H9 (cell line): ENCODE data around the gene OSTC. TPM values are rescaled to one million over a fixed set of nuclear protein-coding genes. Genes with fewer than 3 reads are reported as not detected.

Experiments used
- DNase-seq: peaks from one replicate; pipeline ENCODE4 v3.0.0-alpha.2; 2017
- H2AFZ ChIP-seq: one replicate; pipeline ENCODE4 v1.6.1; 2013; ENCODE audit warnings: mild to moderate bottlenecking, low read length, control low read depth, moderate library complexity
- H2AK5ac ChIP-seq: 2 replicates; pipeline ENCODE4 v1.6.1; 2013; ENCODE audit warnings: low read length, control low read depth, mixed read lengths; ENCODE audit not compliant: insufficient read length
- H2BK120ac ChIP-seq: one replicate; pipeline ENCODE4 v1.6.1; 2013; ENCODE audit warnings: low read depth, mild to moderate bottlenecking, low read length, control low read depth, inconsistent platforms; ENCODE audit not compliant: poor library complexity, severe bottlenecking
- H2BK12ac ChIP-seq: 2 replicates; pipeline ENCODE4 v1.6.1; 2013; ENCODE audit warnings: low read length, control low read depth, mixed read lengths, low read depth; ENCODE audit not compliant: insufficient read length
- H2BK15ac ChIP-seq: 2 replicates; pipeline ENCODE4 v1.6.1; 2013; ENCODE audit warnings: low read depth, low read length, control low read depth
- H2BK20ac ChIP-seq: one replicate; pipeline ENCODE4 v1.6.1; 2013; ENCODE audit warnings: low read depth, mild to moderate bottlenecking, low read length, control low read depth, inconsistent platforms; ENCODE audit not compliant: poor library complexity, severe bottlenecking
- H2BK5ac ChIP-seq: 2 replicates; pipeline ENCODE4 v1.6.1; 2013; ENCODE audit warnings: low read length, control low read depth, mixed read lengths; ENCODE audit not compliant: insufficient read length
- H3K14ac ChIP-seq: 2 replicates; pipeline ENCODE4 v1.6.1; 2013; ENCODE audit warnings: low read length, control low read depth; ENCODE audit not compliant: insufficient read depth
- H3K18ac ChIP-seq: 2 replicates; pipeline ENCODE4 v1.6.1; 2013; ENCODE audit warnings: low read depth, mild to moderate bottlenecking, mixed read lengths, low read length, control low read depth; ENCODE audit not compliant: insufficient read length
- H3K23ac ChIP-seq: 2 replicates; pipeline ENCODE4 v1.6.1; 2013; ENCODE audit warnings: low read length, control low read depth, mixed read lengths, low read depth; ENCODE audit not compliant: insufficient read length
- H3K23me2 ChIP-seq: 2 replicates; pipeline ENCODE4 v1.6.1; 2013; ENCODE audit warnings: low read depth, mild to moderate bottlenecking, mixed read lengths, low read length, control low read depth; ENCODE audit not compliant: insufficient read length, poor library complexity, severe bottlenecking
- H3K27ac ChIP-seq: 2 replicates; pipeline ENCODE4 v1.5.1; 2013; ENCODE audit warnings: low read length, control low read depth, mixed read lengths, low read depth; ENCODE audit not compliant: insufficient read length
- H3K27me3 ChIP-seq: 2 replicates; pipeline ENCODE4 v1.6.1; 2013; ENCODE audit warnings: low read length, control low read depth, inconsistent platforms; ENCODE audit not compliant: insufficient read depth
- H3K4ac ChIP-seq: 2 replicates; pipeline ENCODE4 v1.6.1; 2013; ENCODE audit warnings: low read depth, mild to moderate bottlenecking, control low read depth, inconsistent platforms, low read length, moderate library complexity
- H3K4me1 ChIP-seq: 2 replicates; pipeline ENCODE4 v1.6.1; 2013; ENCODE audit warnings: low read length, control low read depth, inconsistent platforms; ENCODE audit not compliant: insufficient read depth
- H3K4me2 ChIP-seq: 2 replicates; pipeline ENCODE4 v1.6.1; 2013; ENCODE audit warnings: low read length, control low read depth, mixed read lengths; ENCODE audit not compliant: insufficient read length, insufficient read depth
- H3K56ac ChIP-seq: 2 replicates; pipeline ENCODE4 v1.6.1; 2013; ENCODE audit warnings: low read depth, mild to moderate bottlenecking, mixed read lengths, low read length, control low read depth; ENCODE audit not compliant: insufficient read length
- H3K79me1 ChIP-seq: 2 replicates; pipeline ENCODE4 v1.6.1; 2013; ENCODE audit warnings: low read depth, mild to moderate bottlenecking, moderate library complexity, low read length, control low read depth, inconsistent platforms; ENCODE audit not compliant: insufficient read depth, poor library complexity, severe bottlenecking
- H3K79me2 ChIP-seq: 2 replicates; pipeline ENCODE4 v1.6.1; 2013; ENCODE audit warnings: low read length, control low read depth, inconsistent platforms; ENCODE audit not compliant: insufficient read depth
- H3K9ac ChIP-seq: 2 replicates; pipeline ENCODE4 v1.6.1; 2013; ENCODE audit warnings: low read length, control low read depth, mixed read lengths; ENCODE audit not compliant: insufficient read length; ENCODE audit errors: extremely low read depth
- H3K9me3 ChIP-seq: one replicate; pipeline ENCODE4 v1.6.1; 2013; ENCODE audit warnings: low read depth, low read length, inconsistent platforms; ENCODE audit not compliant: control insufficient read depth
- H3T11ph ChIP-seq: one replicate; pipeline ENCODE4 v1.6.1; 2013; ENCODE audit warnings: mild to moderate bottlenecking, low read length, control low read depth, inconsistent platforms
- H4K20me1 ChIP-seq: one replicate; pipeline ENCODE4 v1.6.1; 2013; ENCODE audit not compliant: control insufficient read depth, insufficient read length, insufficient read depth
- H4K5ac ChIP-seq: 2 replicates; pipeline ENCODE4 v1.6.1; 2013; ENCODE audit warnings: low read depth, mild to moderate bottlenecking, mixed read lengths, low read length, control low read depth; ENCODE audit not compliant: insufficient read length
- H4K8ac ChIP-seq: replicated peaks from 2 replicates; pipeline ENCODE4 v1.6.1; 2013; ENCODE audit warnings: low read length, control low read depth, mixed read lengths, low read depth; ENCODE audit not compliant: insufficient read length
- H4K91ac ChIP-seq: 2 replicates; pipeline ENCODE4 v1.6.1; 2013; ENCODE audit warnings: low read depth, mild to moderate bottlenecking, moderate library complexity, mixed read lengths, low read length, control low read depth; ENCODE audit not compliant: insufficient read length
- H3K27ac Mint-ChIP-seq, 3 experiments: 2 replicates in 2 of 3; 3 replicates in 1 of 3; pipeline ENCODE4 v1.8.0; 2020 to 2021; ENCODE audit warnings: mixed read lengths in 3 of 3, mild to moderate bottlenecking in 1 of 3, moderate library complexity in 1 of 3
- H3K27me3 Mint-ChIP-seq: 2 replicates; pipeline ENCODE4 v1.8.0; 2021; ENCODE audit warnings: low read depth, mild to moderate bottlenecking, moderate library complexity, mixed read lengths
- H3K36me3 Mint-ChIP-seq, 3 experiments: 2 replicates in 2 of 3; 3 replicates in 1 of 3; pipeline ENCODE4 v1.8.0; 2020 to 2021; ENCODE audit warnings: low read depth in 3 of 3, mixed read lengths in 3 of 3; ENCODE audit not compliant: insufficient read depth in 1 of 3
- H3K4me1 Mint-ChIP-seq, 2 experiments: 2 replicates each; pipeline ENCODE4 v1.8.0; 2020; ENCODE audit warnings: mixed read lengths in 2 of 2
- H3K4me3 Mint-ChIP-seq, 2 experiments: 2 replicates in 1 of 2; 3 replicates in 1 of 2; pipeline ENCODE4 v1.8.0; 2020 to 2021; ENCODE audit warnings: mild to moderate bottlenecking in 2 of 2, mixed read lengths in 2 of 2, moderate library complexity in 1 of 2
- H3K9me3 Mint-ChIP-seq, 2 experiments: 2 replicates in 1 of 2; 3 replicates in 1 of 2; pipeline ENCODE4 v1.8.0; 2020; ENCODE audit warnings: mild to moderate bottlenecking in 2 of 2, mixed read lengths in 2 of 2, moderate library complexity in 1 of 2
- WGBS: extraction: QIAGEN DNeasy Blood & Tissue Kit; methylation state at CpG from one replicate; pipeline ENCODE4 v1.1.7; 2013; ENCODE audit warnings: missing lambda C conversion rate, low lambda C conversion rate, mixed read lengths; ENCODE audit not compliant: insufficient read length; ENCODE audit errors: extremely low coverage; 5-methylcytosine and 5-hydroxymethylcytosine counted together
- long read RNA-seq: library from polyadenylated mRNA; unstranded; transcript quantifications from one replicate; pipeline ENCODE4 v2.0.0, GENCODE V29; 2020
- total RNA-seq: library from RNA; stranded (reverse); gene quantifications from 2 replicates; pipeline ENCODE4 v1.2.1, GENCODE V29; 2021
- TF ChIP-seq, protein P1 (sequence below): fragments of 200-600 bp; sonication (generic); conservative IDR thresholded peaks from 3 replicates; pipeline ENCODE4 v1.8.0; 2021; ENCODE audit warnings: antibody characterized with exemption, mild to moderate bottlenecking

OSTC gene
- total RNA-seq = 130 and 134 TPM in 2 replicates
- long read RNA-seq, transcript OSTC-201 (4 exons, 1,077 nt) = major isoform, 467 of 475 reads
- long read RNA-seq, partial matches to known transcripts = 1 of 475 reads
- long read RNA-seq, other reads (novel, unspliced or antisense) = 5 of 475 reads

GRCh38 chr4:108650212-108651013, at the start of gene OSTC:
OSTC (plus strand) TSS chr4:108650599; CDS start chr4:108650656, 57 bp downstream.
- Mint-ChIP-seq H3K27ac (peak within 1 kb of the TSS; percentile 59 to 98 (median 98); a peak in 6 of 7 replicates), H3K27me3 (no peaks in the 10 kb centered on the region), H3K4me1 (peaks cover 3 to 10% of the 10 kb centered on the region in 2 experiments; a peak in 3 of 4 replicates), H3K36me3 (peaks cover under 1 to 6% (median 6%) of the 10 kb centered on the region in 3 experiments; a peak in 3 of 7 replicates), H3K9me3 (no peaks in the 10 kb centered on the region), H3K4me3 (peak within 1 kb of the TSS; percentile 93 to 97)
- no peak within 1 kb of the TSS for H2BK15ac ChIP-seq
- no peak within 1 kb of the TSS for H3K56ac ChIP-seq
- no peak within 1 kb of the TSS for H3K27ac ChIP-seq
- H4K8ac ChIP-seq = no peak within 1 kb of the TSS
- no peaks in the 10 kb centered on the region for H3K79me1 ChIP-seq
- H3K18ac ChIP-seq = peak within 1 kb of the TSS; percentile 77
- no CpG with 5 or more reads among the region's 45 CpGs for WGBS
- no peak within 1 kb of the TSS for H4K91ac ChIP-seq
- peaks cover 27% of the 10 kb centered on the region; the same call in 1 of the 2 replicates for H3K79me2 ChIP-seq
- H2BK20ac ChIP-seq = no peak within 1 kb of the TSS
- H3K9ac ChIP-seq = peak within 1 kb of the TSS; percentile 97
- no peak within 1 kb of the TSS for H2BK12ac ChIP-seq
- peak within 1 kb of the TSS; percentile 40 for H2AFZ ChIP-seq
- no peak within 1 kb of the TSS for H2BK120ac ChIP-seq
- peaks cover 5% of the 10 kb centered on the region for H3K23me2 ChIP-seq
- H3K14ac ChIP-seq = peak within 1 kb of the TSS; percentile 95; the same call in 1 of the 2 replicates
- no peaks in the 10 kb centered on the region for H3K9me3 ChIP-seq
- DNase-seq = peak; percentile 92
- no peak within 1 kb of the TSS for H3K4ac ChIP-seq
- no peaks in the 10 kb centered on the region for H3K27me3 ChIP-seq
- no peak within 1 kb of the TSS for H3T11ph ChIP-seq
- no peak within 1 kb of the TSS for H2BK5ac ChIP-seq
- no peak within 1 kb of the TSS for H3K23ac ChIP-seq
- peak within 1 kb of the TSS; percentile 93 for H3K4me2 ChIP-seq
- H4K20me1 ChIP-seq = no peaks in the 10 kb centered on the region
- H3K4me1 ChIP-seq = no peaks in the 10 kb centered on the region
- H4K5ac ChIP-seq = no peak within 1 kb of the TSS
- TF ChIP-seq, protein P1, sequence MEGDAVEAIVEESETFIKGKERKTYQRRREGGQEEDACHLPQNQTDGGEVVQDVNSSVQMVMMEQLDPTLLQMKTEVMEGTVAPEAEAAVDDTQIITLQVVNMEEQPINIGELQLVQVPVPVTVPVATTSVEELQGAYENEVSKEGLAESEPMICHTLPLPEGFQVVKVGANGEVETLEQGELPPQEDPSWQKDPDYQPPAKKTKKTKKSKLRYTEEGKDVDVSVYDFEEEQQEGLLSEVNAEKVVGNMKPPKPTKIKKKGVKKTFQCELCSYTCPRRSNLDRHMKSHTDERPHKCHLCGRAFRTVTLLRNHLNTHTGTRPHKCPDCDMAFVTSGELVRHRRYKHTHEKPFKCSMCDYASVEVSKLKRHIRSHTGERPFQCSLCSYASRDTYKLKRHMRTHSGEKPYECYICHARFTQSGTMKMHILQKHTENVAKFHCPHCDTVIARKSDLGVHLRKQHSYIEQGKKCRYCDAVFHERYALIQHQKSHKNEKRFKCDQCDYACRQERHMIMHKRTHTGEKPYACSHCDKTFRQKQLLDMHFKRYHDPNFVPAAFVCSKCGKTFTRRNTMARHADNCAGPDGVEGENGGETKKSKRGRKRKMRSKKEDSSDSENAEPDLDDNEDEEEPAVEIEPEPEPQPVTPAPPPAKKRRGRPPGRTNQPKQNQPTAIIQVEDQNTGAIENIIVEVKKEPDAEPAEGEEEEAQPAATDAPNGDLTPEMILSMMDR = peak; percentile 29; the same call in 2 of the 3 replicates
- no peak within 1 kb of the TSS for H2AK5ac ChIP-seq
